ENCODE measurements around the gene NFYC.

NFYC gene

GRCh38 chr1:40798366-40799281 is 107.1 kb downstream of the NFYC start:
- no peak for DNase-seq

- no peak for DNase-seq
These were observed 107.9 kb downstream of the NFYC start for GRCh38 chr1:40799351-40799867.

GRCh38 chr1:40801742-40802077 is 110.2 kb downstream of the NFYC start:
- no peak for DNase-seq

- DNase-seq, result no peak
These were observed 110.7 kb downstream of the NFYC start for GRCh38 chr1:40802078-40802741.

- no peak for DNase-seq
These were observed 111.2 kb downstream of the NFYC start for GRCh38 chr1:40802742-40803113.

- DNase-seq, result no peak
These were observed 111.9 kb downstream of the NFYC start for GRCh38 chr1:40803447-40803846.

- no peak for DNase-seq
These were observed 112.4 kb downstream of the NFYC start for GRCh38 chr1:40803902-40804301.

GRCh38 chr1:40806240-40806639 is 114.7 kb downstream of the NFYC start:
- DNase-seq, result no peak

- no peak for DNase-seq
These were observed 115.5 kb downstream of the NFYC start for GRCh38 chr1:40806731-40807695.

- DNase-seq, result no peak
These were observed 116.5 kb downstream of the NFYC start for GRCh38 chr1:40808002-40808401.

- DNase-seq, result no peak
These were observed 116.9 kb downstream of the NFYC start for GRCh38 chr1:40808444-40808843.

- peak in 1 of 2 donors; percentile 8 for DNase-seq
These were observed 117.4 kb downstream of the NFYC start for GRCh38 chr1:40808909-40809308.

GRCh38 chr1:40810927-40811326 is 119.4 kb downstream of the NFYC start:
- no peak for DNase-seq

- DNase-seq, result no peak
These were observed 123.9 kb downstream of the NFYC start for GRCh38 chr1:40815420-40815819.

GRCh38 chr1:40817791-40818263 is 126.3 kb downstream of the NFYC start:
- no peak for DNase-seq

GRCh38 chr1:40818264-40818961 is 126.9 kb downstream of the NFYC start:
- no peak for DNase-seq

GRCh38 chr1:40819101-40819500 is 127.6 kb downstream of the NFYC start:
- no peak for DNase-seq

GRCh38 chr1:40820251-40820797 is 128.8 kb downstream of the NFYC start:
- DNase-seq, result no peak

All from hippocampal formation (tissue), 2 donors.